A673 (cell line): ENCODE data around the gene FRG2.
"Not testable (repeated sequence)": the region's sequence is repeated elsewhere in the genome, so short reads cannot be mapped to it uniquely, and the experiment has no call there.

ENCODE experiments used
- CTCF ChIP-seq: fragments of 300-800, 200-600 bp; sonication (generic); conservative IDR thresholded peaks from 2 replicates; pipeline ENCODE4 v1.5.1; 2017; ENCODE audit warnings: low read depth, mild to moderate bottlenecking, antibody characterized with exemption, low read length, moderate library complexity, mixed read lengths
- EZH2 ChIP-seq: fragments of 200-600 bp; sonication (generic); IDR thresholded peaks from 2 replicates; pipeline ENCODE4 v1.6.1; 2017; ENCODE audit warnings: borderline replicate concordance, low read depth, mild to moderate bottlenecking, mixed read lengths, antibody characterized with exemption, low read length; ENCODE audit not compliant: poor library complexity, severe bottlenecking

GRCh38 chr4:189980292-189980691 lies 46.8 kb downstream of the FRG2 start:
- TF ChIP-seq CTCF, EZH2: not testable (repeated sequence)
